Heart right ventricle (tissue), 16 donors: ENCODE data around the gene SUMO2. TPM values are rescaled to one million over a fixed set of nuclear protein-coding genes. Genes with fewer than 3 reads are reported as not detected.

Experiments
- ATAC-seq, 8 donors: fragments of 200-7000 bp; cut with Tn5 transposase; one replicate each; pipeline ENCODE4 v1.9.1; 2020; ENCODE audit warnings: mild to moderate bottlenecking in 8 of 8, moderate library complexity in 8 of 8, moderate number of reproducible peaks in 1 of 8
- DNase-seq, 2 donors: peaks; one replicate each; pipeline ENCODE4 v3.0.0-alpha.2; 2020
- H3K27ac ChIP-seq, 10 donors: fragments of 200-600 bp; sonication (generic) in 2 of 10; one replicate each; pipeline versions ENCODE4 v1.5.0 to v1.8.0; 2020 to 2022; ENCODE audit warnings: mild to moderate bottlenecking in 3 of 10
- H3K27me3 ChIP-seq, 7 donors: fragments of 200-600 bp; one replicate each; pipeline ENCODE4 v1.8.0; 2021 to 2022; ENCODE audit warnings: mild to moderate bottlenecking in 2 of 7
- H3K36me3 ChIP-seq, 9 donors: fragments of 200-600 bp; sonication (generic) in 1 of 9; one replicate each; pipeline versions ENCODE4 v1.5.0 to v1.8.0; 2020 to 2022; ENCODE audit warnings: mild to moderate bottlenecking in 2 of 9
- H3K4me1 ChIP-seq, 9 donors: fragments of 200-600 bp; sonication (generic) in 1 of 9; one replicate each; pipeline versions ENCODE4 v1.5.0 to v1.8.0; 2020 to 2022; ENCODE audit warnings: mild to moderate bottlenecking in 4 of 9
- H3K4me3 ChIP-seq, 10 donors: fragments of 200-600 bp; sonication (generic) in 2 of 10; one replicate each; pipeline versions ENCODE4 v1.5.0 to v1.8.0; 2020 to 2022; ENCODE audit warnings: mild to moderate bottlenecking in 7 of 10, moderate library complexity in 2 of 10
- H3K9me3 ChIP-seq, 11 donors: fragments of 200-600 bp in 10 of 11; sonication (generic) in 2 of 11; one replicate each; pipeline versions ENCODE4 v1.5.0 to v1.8.0; 2013 to 2022; ENCODE audit warnings: mild to moderate bottlenecking in 2 of 11, control low read depth in 1 of 11, moderate library complexity in 1 of 11
- CTCF ChIP-seq, 9 donors: fragments of 200-600 bp; sonication (generic) in 2 of 9; IDR thresholded peaks; one replicate each; pipeline versions ENCODE4 v1.5.0 to v1.8.0; 2021 to 2022; ENCODE audit warnings: antibody characterized with exemption in 9 of 9, mild to moderate bottlenecking in 5 of 9, moderate library complexity in 1 of 9
- WGBS, 2 donors: extraction: QIAGEN DNeasy Blood & Tissue Kit; methylation state at CpG; one replicate each; pipeline ENCODE4 v1.1.7; 2013; ENCODE audit warnings: inconsistent platforms in 1 of 2; 5-methylcytosine and 5-hydroxymethylcytosine counted together
- intact Hi-C, 10 donors: fragments of 100-400 bp; cut with DNase I; formaldehyde crosslinking; loops; one replicate each; pipeline versions ENCODE4 v1.11.1 to v1.14.2; 2022
- polyA plus RNA-seq, 2 donors: library from polyadenylated mRNA; stranded (reverse); fragments of 200-250 nt; gene quantifications; one replicate each; pipeline ENCODE4 v1.2.3, GENCODE V29; 2013
- total RNA-seq, 10 donors: library from RNA; stranded (reverse); fragmentation: NEBNext Ultra II Directional in 3 of 10; extraction: Animal tissue kit (Norgen Biotek cat#: 25700) in 3 of 10; gene quantifications; one replicate each; pipeline versions ENCODE4 v1.2.1 to v1.2.4, GENCODE V29; 2021 to 2023
- donor health status: Arrhythmogenic right ventricular cardiomyopathy.
- donor health status: ischemic (EF 13 %, LVEDD 7.1; RV severe dilation, severe dysfunction).
- donor health status: healthy with polysubstance abuse.
- donor health status: DM: no; HTN: yes; CAD: no.
- donor health status: DM: no; HTN: no; CAD: no.
- donor health status: ischemic (EF 25% LVEDD 6.9; RV normal size, moderate dysfunction).
- donor health status: ischemic (EF 25% LVEDD 5.7; RV mildly dilated, moderate dysfunction).
- donor health status: healthy.
- donor health status: DM: yes; HTN: yes; CAD: no.
- donor health status: Ischemic cardiomyopathy.
- donor health status: ischemic (EF 35%, LVEDD 5.7; RV mildly dilated, moderate dysfunction).
- donor health status: nonischemic (EF 11% LVEDD 7.7; RV severe dilation, severe dysfunction).
- donor health status: DM: yes; HTN: yes; CAD: no.
- donor health status: PGD.
- donor health status: ischemic (EF 29% LVEDD 5.4; RV normal size, mild dysfunction).
- donor health status: nonischemic (EF 23%, LVEDD 6.1; RV moderate dilation, normal function).

Gene SUMO2
- total and polyA plus RNA-seq, 12 donors = 47.9 to 258 (median 212) TPM

GRCh38 chr17:75118307-75118706 lies 64.5 kb downstream of the SUMO2 start:
- Histone ChIP-seq H3K27me3 (no peaks in the 10 kb centered on the region), H3K4me1 (peaks cover 0 to 40% (median 20%) of the 10 kb centered on the region in 9 donors), H3K9me3 (no peaks in the 10 kb centered on the region), H3K4me3 (no peak overlapping the region), H3K36me3 (peaks cover 0 to 40% (median 0%) of the 10 kb centered on the region in 9 donors), H3K27ac (no peak overlapping the region)
- intact Hi-C loops = loop anchor here in 9 of 10 donors (5.0 to 10.0 kb wide), 7 partner anchors 46 to 296 kb away; partner anchors contain the start of genes NUP85 (in 3 of the 9), GRB2 (in 1 of the 9) and HID1 (in 1 of the 9)
- DNase-seq (no peak), ATAC-seq (no peak)
- 90% methylated on average over 14 of the region's 14 CpGs for WGBS, 2 donors
- no peak for TF ChIP-seq CTCF (IDR thresholded peaks at IDR 0.05)

- no peak for TF ChIP-seq CTCF (IDR thresholded peaks at IDR 0.05)
- no peak for ATAC-seq
- H3K4me3 ChIP-seq = no peak overlapping the region
- H3K36me3 ChIP-seq = peaks cover 0 to 43% (median 0%) of the 10 kb centered on the region in 9 donors
- WGBS, 2 donors = 69 to 73% methylated on average over 9 of the region's 9 CpGs
- H3K4me1 ChIP-seq = peaks cover 0 to 46% (median 20%) of the 10 kb centered on the region in 9 donors
- H3K9me3 ChIP-seq = no peaks in the 10 kb centered on the region
- DNase-seq = no peak
- H3K27me3 ChIP-seq = no peaks in the 10 kb centered on the region
- intact Hi-C loops = loop anchor here in 9 of 10 donors (5.0 to 10.0 kb wide), 7 partner anchors 48 to 298 kb away; partner anchors contain the start of genes NUP85 (in 3 of the 9), GRB2 (in 1 of the 9) and HID1 (in 1 of the 9)
- peak overlapping the region in 1 of 10 donors; percentile 8 for H3K27ac ChIP-seq
Observed at GRCh38 chr17:75116737-75117136, 66.0 kb downstream of the SUMO2 start.

Other genes with a start within 250 kb of the SUMO2 start
- not detected for gene OTOP3, start 247.1 kb downstream of the SUMO2 start, total RNA-seq
- not detected for gene OTOP3, start 247.1 kb downstream of the SUMO2 start, polyA plus RNA-seq
- gene HID1, start 210.2 kb downstream of the SUMO2 start, total RNA-seq = 10 to 100 TPM in 4 of 10 donors, 1 to 10 TPM in 6; 3.9 to 15.5 (median 9.5) TPM
- 10 to 100 TPM in 1 of 2 donors, 1 to 10 TPM in 1; 8.0 to 23.8 TPM for gene HID1, start 210.2 kb downstream of the SUMO2 start, polyA plus RNA-seq
- 10 to 100 TPM; 10.8 to 25.3 (median 16.3) TPM for gene CDR2L, start 195.3 kb downstream of the SUMO2 start, total RNA-seq
- gene CDR2L, start 195.3 kb downstream of the SUMO2 start, polyA plus RNA-seq = 10 to 100 TPM in 1 of 2 donors, 1 to 10 TPM in 1; 8.5 to 11.9 TPM
- gene MRPL58, start 170.3 kb downstream of the SUMO2 start, total RNA-seq = 10 to 100 TPM; 43.7 to 64.1 (median 51.7) TPM
- 10 to 100 TPM; 71.8 to 72.3 TPM for gene MRPL58, start 170.3 kb downstream of the SUMO2 start, polyA plus RNA-seq
- gene ATP5PD, start 136.0 kb downstream of the SUMO2 start, total RNA-seq = 1,000 to 10,000 TPM in 1 of 10 donors, 100 to 1,000 TPM in 9; 678 to 1,003 (median 867) TPM
- gene ATP5PD, start 136.0 kb downstream of the SUMO2 start, polyA plus RNA-seq = 1,000 to 10,000 TPM in 1 of 2 donors, 100 to 1,000 TPM in 1; 870 to 2,296 TPM
- gene KCTD2, start 135.7 kb downstream of the SUMO2 start, total RNA-seq = 10 to 100 TPM; 19.6 to 41.1 (median 29.6) TPM
- gene KCTD2, start 135.7 kb downstream of the SUMO2 start, polyA plus RNA-seq = 10 to 100 TPM; 11.8 to 19.2 TPM
- gene SLC16A5, start 95.0 kb downstream of the SUMO2 start, total RNA-seq = 10 to 100 TPM in 8 of 10 donors, 1 to 10 TPM in 2; 7.5 to 17.4 (median 11.9) TPM
- gene SLC16A5, start 95.0 kb downstream of the SUMO2 start, polyA plus RNA-seq = 10 to 100 TPM in 1 of 2 donors, 1 to 10 TPM in 1; 3.6 to 12.4 TPM
- gene ARMC7, start 73.0 kb downstream of the SUMO2 start, total RNA-seq = 1 to 10 TPM; 4.7 to 7.9 (median 5.2) TPM
- gene ARMC7, start 73.0 kb downstream of the SUMO2 start, polyA plus RNA-seq = 1 to 10 TPM; 3.1 to 7.2 TPM
- 10 to 100 TPM; 17.1 to 33.3 (median 21.6) TPM for gene NT5C, start 51.2 kb downstream of the SUMO2 start, total RNA-seq
- gene NT5C, start 51.2 kb downstream of the SUMO2 start, polyA plus RNA-seq = 10 to 100 TPM; 50.0 to 71.7 TPM
- gene JPT1, start 28.4 kb downstream of the SUMO2 start, total RNA-seq = 10 to 100 TPM in 8 of 10 donors, 1 to 10 TPM in 2; 6.7 to 30.0 (median 12.6) TPM
- gene JPT1, start 28.4 kb downstream of the SUMO2 start, polyA plus RNA-seq = 10 to 100 TPM; 32.6 to 61.6 TPM
- gene NUP85, start 22.7 kb upstream of the SUMO2 start, total RNA-seq = 10 to 100 TPM; 16.2 to 28.4 (median 20.4) TPM
- gene NUP85, start 22.7 kb upstream of the SUMO2 start, polyA plus RNA-seq = 10 to 100 TPM; 31.3 to 39.0 TPM
- 10 to 100 TPM; 16.0 to 30.2 (median 21.7) TPM for gene GGA3, start 78.6 kb upstream of the SUMO2 start, total RNA-seq
- 10 to 100 TPM; 13.1 to 20.3 TPM for gene GGA3, start 78.6 kb upstream of the SUMO2 start, polyA plus RNA-seq
- 100 to 1,000 TPM; 124 to 179 (median 151) TPM for gene MRPS7, start 78.9 kb upstream of the SUMO2 start, total RNA-seq
- gene MRPS7, start 78.9 kb upstream of the SUMO2 start, polyA plus RNA-seq = 100 to 1,000 TPM in 1 of 2 donors, 10 to 100 TPM in 1; 98.9 to 118 TPM
- 10 to 100 TPM; 12.6 to 21.0 (median 15.6) TPM for gene MIF4GD, start 88.3 kb upstream of the SUMO2 start, total RNA-seq
- gene MIF4GD, start 88.3 kb upstream of the SUMO2 start, polyA plus RNA-seq = 10 to 100 TPM in 1 of 2 donors, 1 to 10 TPM in 1; 7.5 to 27.7 TPM
- 10 to 100 TPM in 6 of 10 donors, 1 to 10 TPM in 4; 6.8 to 19.2 (median 11.3) TPM for gene SLC25A19, start 106.5 kb upstream of the SUMO2 start, total RNA-seq
- 10 to 100 TPM; 19.7 to 23.2 TPM for gene SLC25A19, start 106.5 kb upstream of the SUMO2 start, polyA plus RNA-seq
- 10 to 100 TPM; 43.9 to 85.5 (median 52.0) TPM for gene GRB2, start 222.7 kb upstream of the SUMO2 start, total RNA-seq
- gene GRB2, start 222.7 kb upstream of the SUMO2 start, polyA plus RNA-seq = 10 to 100 TPM; 23.5 to 54.0 TPM